HepG2 (cell line): ENCODE measurements around the gene VDAC1. TPM values are rescaled to one million over a fixed set of nuclear protein-coding genes. Genes with fewer than 3 reads are reported as not detected.

Source experiments
- ASH2L ChIP-seq: fragments of 300-600, 200-600 bp; sonication (generic); IDR thresholded peaks from 2 replicates; pipeline ENCODE4 v1.7.0; 2017; ENCODE audit warnings: low read depth, mild to moderate bottlenecking, moderate library complexity, mixed read lengths, low read length; ENCODE audit not compliant: insufficient read length
- FOSL2 ChIP-seq: sonication (generic); formaldehyde crosslinking; IDR thresholded peaks from 2 replicates; pipeline ENCODE4 v1.4.0; 2020; ENCODE audit warnings: missing genetic modification reagents
- KLF6 ChIP-seq: IDR thresholded peaks from 2 replicates; pipeline ENCODE4 v1.8.0; 2016; ENCODE audit warnings: missing biosample characterization, missing genetic modification reagents
- NFE2L2 ChIP-seq: fragments of 150-350 bp; IDR thresholded peaks from 2 replicates; pipeline ENCODE4 v1.6.1; 2014; ENCODE audit warnings: low read length
- NFIC ChIP-seq: IDR thresholded peaks from 2 replicates; pipeline ENCODE4 v1.6.1; 2012; ENCODE audit warnings: mild to moderate bottlenecking, low read length, inconsistent platforms
- THAP11 ChIP-seq: IDR thresholded peaks from 2 replicates; pipeline ENCODE4 v1.6.1; 2016; ENCODE audit warnings: missing biosample characterization, missing genetic modification reagents
- ZBTB20 ChIP-seq: sonication (generic); formaldehyde crosslinking; IDR thresholded peaks from 2 replicates; pipeline ENCODE4 v1.8.1; 2023; ENCODE audit warnings: missing genetic modification reagents, low read depth, mild to moderate bottlenecking, borderline replicate concordance
- ZBTB42 ChIP-seq: sonication (generic); formaldehyde crosslinking; IDR thresholded peaks from 2 replicates; pipeline ENCODE4 v1.5.0; 2020; ENCODE audit warnings: mild to moderate bottlenecking, missing genetic modification reagents
- ZBTB49 ChIP-seq: sonication (generic); formaldehyde crosslinking; IDR thresholded peaks from 2 replicates; pipeline ENCODE4 v1.4.0; 2020; ENCODE audit warnings: missing genetic modification reagents, borderline replicate concordance
- ZMYM3 ChIP-seq: sonication (generic); formaldehyde crosslinking; IDR thresholded peaks from 2 replicates; pipeline ENCODE4 v1.5.1; 2020; ENCODE audit warnings: mild to moderate bottlenecking, missing genetic modification reagents
- ZNF121 ChIP-seq: sonication (generic); formaldehyde crosslinking; IDR thresholded peaks from 2 replicates; pipeline ENCODE4 v1.5.0; 2020; ENCODE audit warnings: mild to moderate bottlenecking, missing genetic modification reagents
- ZNF558 ChIP-seq: sonication (generic); formaldehyde crosslinking; IDR thresholded peaks from 2 replicates; pipeline ENCODE4 v1.9.0; 2022; ENCODE audit warnings: mild to moderate bottlenecking, missing genetic modification reagents, borderline replicate concordance
- ZNF605 ChIP-seq: sonication (generic); formaldehyde crosslinking; IDR thresholded peaks from 2 replicates; pipeline ENCODE4 v1.8.0; 2022; ENCODE audit warnings: mild to moderate bottlenecking, missing genetic modification reagents
- ZNF609 ChIP-seq: sonication (generic); formaldehyde crosslinking; IDR thresholded peaks from 2 replicates; pipeline ENCODE4 v1.4.0; 2020; ENCODE audit warnings: mild to moderate bottlenecking, missing genetic modification reagents, borderline replicate concordance
- ZNF747 ChIP-seq: sonication (generic); formaldehyde crosslinking; IDR thresholded peaks from 2 replicates; pipeline ENCODE4 v1.8.1; 2023; ENCODE audit warnings: missing genetic modification reagents, mild to moderate bottlenecking, borderline replicate concordance
- ZNF772 ChIP-seq: sonication (generic); formaldehyde crosslinking; IDR thresholded peaks from 2 replicates; pipeline ENCODE4 v1.5.0; 2020; ENCODE audit warnings: mild to moderate bottlenecking, missing genetic modification reagents
- ZNF850 ChIP-seq: sonication (generic); formaldehyde crosslinking; conservative IDR thresholded peaks from 2 replicates; pipeline ENCODE4 v1.9.0; 2021; ENCODE audit warnings: mild to moderate bottlenecking, missing genetic modification reagents
- polyA plus RNA-seq, 8 experiments: library from polyadenylated mRNA; depleted of rRNA in 3 of 8; stranded (reverse) in 7 of 8; unstranded in 1 of 8; fragments of >200 nt; fragmentation: Illumina TruSeq in 4 of 8; extraction: Trizol in 4 of 8; gene quantifications; 2 replicates each; pipeline versions ENCODE4 v1.2.1 to v1.2.3, GENCODE V29; 2011 to 2016; ENCODE audit warnings: low read depth in 4 of 8, missing spikeins in 1 of 8, mixed read lengths in 1 of 8; ENCODE audit not compliant: insufficient read depth in 1 of 8
- total RNA-seq, 5 experiments: library from RNA; depleted of rRNA; stranded (reverse); fragments of >200 nt; fragmentation: Illumina TruSeq; extraction: Trizol; gene quantifications; 2 replicates each; pipeline ENCODE4 v1.2.3, GENCODE V29; 2016; ENCODE audit warnings: low read depth in 1 of 5
- TF ChIP-seq, protein P1 (sequence below): sonication (generic); formaldehyde crosslinking; IDR thresholded peaks from 2 replicates; pipeline ENCODE4 v1.9.0; 2021; ENCODE audit warnings: missing genetic modification reagents, mild to moderate bottlenecking, borderline replicate concordance

Gene VDAC1
- total and polyA plus RNA-seq, 2 of the 13 experiments (the other 11 are each of a cell fraction or from before 2014, with no cell fraction given): 112 to 380 TPM

DNA sequence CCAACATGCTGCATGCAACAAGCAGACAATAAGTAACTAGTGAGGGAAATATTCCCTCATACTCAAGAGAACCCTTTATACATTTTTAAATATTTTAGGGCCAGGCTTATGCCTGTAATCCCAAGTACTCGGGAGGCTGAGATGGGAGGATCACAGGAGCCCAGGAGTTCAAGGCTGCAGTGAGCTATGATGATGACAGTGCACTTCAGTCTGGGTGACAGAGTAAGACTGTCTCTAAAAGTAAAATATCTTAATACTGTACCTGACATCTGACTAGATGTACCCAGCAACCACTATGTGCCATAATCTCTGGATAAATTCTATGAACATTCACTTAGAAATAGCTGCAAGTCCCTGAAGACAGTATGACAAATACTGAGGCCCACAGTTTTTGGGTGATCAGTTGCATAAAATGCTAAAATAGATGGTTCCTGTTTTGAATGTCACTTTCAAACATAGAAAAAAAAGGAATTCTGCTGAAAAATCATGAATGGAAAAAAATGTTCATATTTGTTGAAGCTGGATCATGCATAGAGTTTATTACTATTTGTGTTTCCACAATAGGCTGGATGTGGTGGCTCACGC lies 34.4 kb downstream of the VDAC1 start (continued):
- TF ChIP-seq ZNF609 (CRISPR knock-in tag): no peak
- no peak for TF ChIP-seq ZBTB42 (CRISPR knock-in tag)
- TF ChIP-seq ZBTB49 (CRISPR knock-in tag): no peak
- TF ChIP-seq, protein P1, sequence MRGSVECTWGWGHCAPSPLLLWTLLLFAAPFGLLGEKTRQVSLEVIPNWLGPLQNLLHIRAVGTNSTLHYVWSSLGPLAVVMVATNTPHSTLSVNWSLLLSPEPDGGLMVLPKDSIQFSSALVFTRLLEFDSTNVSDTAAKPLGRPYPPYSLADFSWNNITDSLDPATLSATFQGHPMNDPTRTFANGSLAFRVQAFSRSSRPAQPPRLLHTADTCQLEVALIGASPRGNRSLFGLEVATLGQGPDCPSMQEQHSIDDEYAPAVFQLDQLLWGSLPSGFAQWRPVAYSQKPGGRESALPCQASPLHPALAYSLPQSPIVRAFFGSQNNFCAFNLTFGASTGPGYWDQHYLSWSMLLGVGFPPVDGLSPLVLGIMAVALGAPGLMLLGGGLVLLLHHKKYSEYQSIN (CRISPR knock-in tag): no peak
- TF ChIP-seq NFE2L2: peak; percentile 44; the same call in 1 of the 2 replicates
- no peak for TF ChIP-seq ZNF558 (CRISPR knock-in tag)
- 0 out of 2 replicates have a peak, but pooled peaks have one; percentile 55 for TF ChIP-seq NFIC
- TF ChIP-seq ZBTB20 (CRISPR knock-in tag): peak; percentile 43; the same call in 1 of the 2 replicates
- TF ChIP-seq ASH2L: peak; percentile 48
- TF ChIP-seq ZNF772: no peak
- peak; percentile 54; the same call in 1 of the 2 replicates for TF ChIP-seq ZMYM3
- no peak for TF ChIP-seq KLF6
- TF ChIP-seq ZNF605 (CRISPR knock-in tag): no peak
- TF ChIP-seq FOSL2 (CRISPR knock-in tag): no peak
- TF ChIP-seq THAP11 (CRISPR knock-in tag): no peak
- TF ChIP-seq ZNF747 (CRISPR knock-in tag): no peak
- TF ChIP-seq ZNF850 (CRISPR knock-in tag): no peak
- no peak for TF ChIP-seq ZNF121 (CRISPR knock-in tag)
